Suppressor macrophage treated with lipopolysaccharide for 1 hour (primary cell): Measurements from ENCODE around the gene MARCHF7.
"Not testable (repeated sequence)": the region's sequence is repeated elsewhere in the genome, so short reads cannot be mapped to it uniquely, and the experiment has no call there.

ENCODE experiments used
- DNase-seq, 3 donors: peaks; one replicate each; pipeline ENCODE4 v3.0.0-alpha.2; 2020 to 2022

The MARCHF7 gene

DNA sequence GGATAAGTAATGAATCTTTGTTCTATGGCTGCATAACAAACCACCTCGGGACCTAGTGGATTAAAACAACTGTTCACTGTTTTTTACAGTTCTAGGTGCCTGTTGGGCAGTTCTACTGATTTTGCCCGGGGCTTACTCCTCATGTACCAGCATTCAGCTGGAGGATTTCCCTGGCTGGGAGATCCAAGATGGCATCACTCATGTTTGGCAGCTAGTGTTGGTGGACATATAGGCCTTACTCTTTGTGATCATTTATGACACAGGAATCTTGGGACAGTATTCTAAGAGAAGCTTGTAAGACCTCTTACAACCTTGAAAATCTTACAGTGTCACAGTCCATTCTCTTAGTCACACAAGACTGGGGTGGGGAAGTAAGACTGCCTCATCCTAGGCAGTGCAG lies 4.6 kb downstream of the MARCHF7 start:
- peak in 2 of 3 donors; percentile 31 to 35 for DNase-seq

DNA sequence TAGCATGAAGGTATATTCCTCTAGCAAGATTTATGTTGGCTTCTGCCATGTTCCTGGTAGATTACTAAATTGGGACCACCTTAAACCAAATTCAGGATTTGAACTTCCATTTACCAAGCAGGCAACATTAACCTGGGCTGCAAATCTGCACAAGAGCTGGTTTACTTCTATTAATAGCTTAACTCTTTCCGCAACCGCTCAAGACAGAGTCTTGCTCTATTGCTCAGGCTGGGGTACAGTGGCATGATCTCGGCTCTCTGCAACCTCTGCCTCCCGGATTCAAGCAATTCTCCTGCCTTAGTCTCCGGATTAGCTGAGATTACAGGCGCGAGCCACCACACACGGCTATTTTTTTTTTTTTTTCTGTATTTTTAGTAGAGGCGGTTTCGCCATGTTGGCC lies 8.4 kb downstream of the MARCHF7 start:
- no peak for DNase-seq

DNA sequence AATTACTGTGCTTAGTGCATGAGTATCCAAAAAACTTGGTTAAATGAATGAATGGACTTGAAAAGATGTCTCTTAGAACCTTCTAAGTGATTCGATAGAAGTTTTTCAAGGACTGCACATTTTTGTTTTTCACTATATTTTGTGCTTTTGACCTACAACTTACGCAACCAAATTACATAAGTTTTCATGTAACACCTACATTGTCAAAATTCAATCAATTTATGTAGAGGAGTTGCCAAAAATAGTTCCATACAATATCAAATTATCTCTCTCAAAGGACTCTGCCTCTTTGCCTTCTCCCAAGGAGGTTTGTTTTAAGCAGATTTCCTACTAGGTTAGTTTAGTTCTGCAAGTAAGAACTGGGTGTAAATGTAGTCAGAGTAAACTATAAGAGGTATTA lies 10.3 kb downstream of the MARCHF7 start:
- DNase-seq: no peak

DNA sequence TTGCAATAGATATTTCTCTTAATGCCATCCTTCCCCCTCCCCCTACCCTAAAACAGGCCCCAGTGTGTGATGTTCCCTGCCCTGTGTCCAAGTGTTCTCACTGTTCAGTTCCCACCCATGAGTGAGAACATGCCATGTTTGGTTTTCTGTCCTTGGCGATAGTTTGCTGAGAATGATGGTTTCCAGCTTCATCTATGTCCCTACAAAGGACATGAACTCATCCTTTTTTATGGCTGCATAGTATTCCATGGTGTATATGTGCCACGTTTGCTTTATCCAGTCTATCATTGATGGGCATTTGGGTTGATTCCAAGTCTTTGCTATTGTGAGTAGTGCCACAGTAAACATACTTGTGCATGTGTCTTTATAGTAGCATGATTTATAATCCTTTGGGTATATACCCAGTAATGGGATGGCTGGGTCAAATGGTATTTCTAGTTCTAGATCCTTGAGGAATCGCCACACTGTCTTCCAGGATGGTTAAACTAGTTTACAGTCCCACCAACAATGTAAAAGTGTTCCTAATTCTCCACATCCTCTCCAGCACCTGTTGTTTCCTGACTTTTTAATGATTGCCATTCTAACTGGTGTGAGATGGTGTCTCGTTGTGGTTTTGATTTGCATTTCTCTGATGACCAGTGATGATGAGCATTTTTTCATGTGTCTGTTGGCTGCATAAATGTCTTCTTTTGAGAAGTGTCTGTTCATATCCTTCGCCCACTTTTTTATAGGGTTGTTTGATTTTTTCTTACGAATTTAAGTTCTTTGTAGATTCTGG lies 12.7 kb downstream of the MARCHF7 start:
- not testable (repeated sequence) for DNase-seq

DNA sequence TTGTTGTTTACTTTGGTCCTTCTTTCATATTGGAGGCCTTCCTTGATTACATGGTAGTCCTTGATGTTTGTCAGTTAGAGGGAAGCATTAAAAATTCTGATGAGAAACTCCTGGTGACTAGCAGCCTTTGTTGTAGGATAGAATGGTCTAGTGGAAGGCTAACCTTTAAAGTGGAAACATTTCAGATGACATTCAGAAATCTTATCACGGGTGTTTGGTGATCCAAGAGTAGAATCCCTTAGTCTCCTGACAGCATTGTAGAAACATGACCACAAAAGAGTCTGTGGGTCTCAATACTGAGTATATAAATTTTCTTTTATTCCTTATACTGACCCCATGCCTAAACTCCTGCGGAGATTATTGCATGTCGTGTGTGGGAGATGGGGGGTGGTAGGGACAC lies 13.4 kb downstream of the MARCHF7 start:
- no peak for DNase-seq

DNA sequence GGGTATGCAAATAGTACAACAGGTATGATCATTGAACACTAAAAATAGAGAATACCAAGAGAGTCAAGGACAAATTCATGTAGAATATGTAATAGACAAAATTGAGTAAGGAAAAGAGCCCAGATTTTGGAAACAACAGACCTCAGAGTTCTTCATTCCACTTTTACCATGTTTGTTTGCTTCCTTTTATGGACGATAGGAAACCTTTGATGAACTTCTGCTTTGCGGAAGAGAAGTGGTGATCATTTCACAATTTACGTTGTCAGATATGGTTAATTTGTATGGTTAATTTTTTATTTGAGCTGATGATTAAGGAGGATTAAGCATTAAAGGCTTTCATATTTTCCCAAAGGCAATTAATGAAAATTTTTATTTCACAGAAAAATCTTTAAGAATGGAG lies 16.3 kb downstream of the MARCHF7 start:
- DNase-seq: peak; percentile 21 to 55 (median 38)

DNA sequence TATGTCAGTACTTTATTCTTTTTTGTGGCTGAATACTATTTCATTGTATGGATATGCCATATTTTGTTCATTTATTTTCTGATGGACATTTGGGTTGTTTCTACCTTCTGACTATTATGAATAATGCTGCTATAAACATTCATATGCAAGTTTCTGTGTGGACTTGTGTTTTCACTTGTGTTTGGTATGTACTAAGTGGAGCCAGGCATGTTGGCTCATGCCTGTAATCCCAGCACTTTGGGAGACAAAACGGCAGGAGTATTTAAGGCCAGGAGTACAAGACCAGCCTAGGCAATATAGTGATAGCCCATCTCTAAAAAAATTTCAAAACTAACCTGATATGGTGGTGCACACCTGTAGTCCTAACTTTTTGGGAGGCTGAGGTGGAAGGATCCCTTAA lies 23.3 kb downstream of the MARCHF7 start:
- DNase-seq: no peak

DNA sequence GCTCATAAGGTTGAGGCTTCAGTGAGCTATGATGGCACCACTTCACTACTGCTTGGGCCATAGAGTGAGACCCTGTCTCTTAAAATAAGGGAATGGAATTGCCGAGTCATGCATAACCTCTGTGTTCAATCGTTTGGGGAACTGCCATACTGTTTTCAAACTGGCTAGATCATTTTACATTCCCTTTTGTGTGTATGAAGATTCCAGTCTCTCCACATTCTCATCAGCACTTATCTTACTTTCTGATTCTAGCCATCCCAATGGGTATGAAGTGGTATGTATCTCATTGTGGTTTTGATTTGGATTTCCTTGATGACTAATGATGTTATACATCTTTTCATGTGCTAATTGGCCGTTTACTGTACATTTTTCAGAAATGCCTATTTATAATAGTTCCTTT lies 23.7 kb downstream of the MARCHF7 start:
- DNase-seq: no peak

DNA sequence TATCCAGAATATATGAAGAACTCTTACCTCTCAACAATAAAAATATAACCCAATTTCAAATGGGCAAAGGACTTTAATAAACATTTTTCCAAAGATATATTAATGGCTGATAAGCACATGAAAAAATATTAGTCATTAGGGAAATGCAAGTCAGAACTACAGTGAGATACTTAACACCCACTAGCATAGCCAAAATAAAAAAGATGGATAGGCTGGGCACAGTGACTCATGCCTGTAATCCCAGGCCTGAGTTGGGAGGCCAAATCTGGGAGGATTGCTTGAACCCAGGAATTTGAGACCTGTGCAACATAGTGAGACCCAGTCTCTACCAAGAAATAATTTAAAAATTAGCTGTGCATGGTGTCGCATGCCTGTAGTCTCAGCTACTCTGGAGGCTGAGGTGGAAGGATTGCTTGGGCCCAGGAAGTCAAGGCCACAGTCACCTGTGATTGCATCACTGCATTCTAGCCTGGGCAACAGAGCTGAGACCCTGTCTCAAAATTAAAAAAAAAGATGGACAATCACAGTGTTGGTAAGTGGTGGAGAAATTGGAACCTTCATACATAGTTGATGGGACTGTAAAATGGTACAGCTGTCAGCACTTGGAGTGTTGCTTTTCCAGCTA lies 25.1 kb downstream of the MARCHF7 start:
- no peak for DNase-seq

DNA sequence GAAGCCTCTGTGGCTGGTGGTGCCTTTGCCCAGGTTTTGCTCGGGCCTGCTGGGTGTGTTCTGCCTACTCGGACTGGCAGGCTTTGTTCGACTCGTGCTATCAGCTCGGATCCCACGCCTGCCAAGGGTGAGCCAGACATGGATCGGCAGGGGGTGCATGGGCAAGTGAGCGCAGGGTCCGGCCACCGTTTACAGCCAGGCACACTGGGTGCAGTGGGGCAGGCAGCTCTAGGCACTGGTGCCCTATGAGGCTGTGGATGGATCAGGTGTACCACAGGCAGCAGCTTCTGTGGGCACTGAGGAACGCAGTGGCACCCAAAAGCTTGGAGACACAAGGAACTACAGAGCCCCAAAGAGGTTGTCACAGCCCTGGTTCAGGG lies 25.6 kb downstream of the MARCHF7 start:
- no peak for DNase-seq

DNA sequence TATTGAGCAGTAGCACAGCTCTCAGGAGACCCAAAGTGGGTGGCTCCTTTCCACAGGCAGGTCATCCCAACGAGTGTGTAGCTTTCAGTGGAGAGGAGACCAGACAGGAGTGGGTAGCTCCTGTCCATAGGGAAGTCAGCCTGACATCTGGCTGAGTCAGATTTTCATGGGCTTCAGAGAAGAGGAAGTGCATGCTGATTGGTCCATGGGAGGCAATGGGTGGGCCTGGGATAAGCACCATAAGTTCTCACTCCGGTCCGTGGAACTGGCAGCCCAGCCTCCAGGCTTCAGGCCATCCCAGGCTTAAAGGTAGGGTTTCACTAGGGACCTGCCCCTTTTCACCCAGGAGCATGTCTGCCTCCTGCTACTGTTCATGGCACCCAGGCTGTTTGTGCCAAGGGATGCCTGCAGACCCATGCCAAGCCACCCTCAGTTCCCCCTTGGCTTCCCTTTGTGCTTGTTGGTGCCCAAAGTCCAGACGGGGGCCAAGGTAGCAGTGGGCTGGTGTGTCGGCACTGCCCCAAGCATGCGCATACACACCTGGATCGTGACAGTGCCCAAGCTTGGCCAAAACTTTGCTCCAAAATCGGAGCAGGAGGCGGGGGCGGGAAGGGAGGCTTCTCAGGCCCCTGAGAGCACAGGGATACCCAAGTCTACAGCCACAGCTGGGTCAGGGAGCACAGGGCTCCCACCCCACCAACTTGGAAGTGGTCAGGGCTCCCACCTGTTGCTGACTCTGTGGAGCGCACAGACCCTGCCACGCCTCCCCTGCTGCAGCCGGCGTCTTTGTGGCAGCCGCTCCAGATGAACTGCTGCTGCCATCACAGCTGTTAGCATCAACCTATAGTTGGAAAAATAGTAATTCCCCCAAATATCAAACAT lies 26.4 kb downstream of the MARCHF7 start:
- DNase-seq: peak; percentile 49 to 65 (median 56)

DNA sequence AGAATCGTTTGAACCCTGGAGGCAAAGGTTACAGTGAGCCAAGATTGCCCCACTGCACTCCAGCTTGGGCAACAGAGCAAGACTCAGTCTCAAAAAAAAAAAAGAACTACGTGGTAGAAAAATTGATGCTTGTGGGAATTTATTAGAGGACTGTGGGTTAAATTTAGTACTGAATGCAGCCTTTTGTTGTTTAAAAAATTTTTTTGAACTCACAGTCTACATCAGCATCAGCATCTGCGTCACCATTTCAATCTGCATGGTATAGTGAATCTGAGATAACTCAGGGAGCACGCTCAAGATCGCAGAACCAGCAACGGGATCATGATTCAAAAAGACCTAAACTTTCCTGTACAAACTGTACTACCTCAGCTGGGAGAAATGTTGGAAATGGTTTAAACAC lies 30.5 kb downstream of the MARCHF7 start:
- DNase-seq: no peak

DNA sequence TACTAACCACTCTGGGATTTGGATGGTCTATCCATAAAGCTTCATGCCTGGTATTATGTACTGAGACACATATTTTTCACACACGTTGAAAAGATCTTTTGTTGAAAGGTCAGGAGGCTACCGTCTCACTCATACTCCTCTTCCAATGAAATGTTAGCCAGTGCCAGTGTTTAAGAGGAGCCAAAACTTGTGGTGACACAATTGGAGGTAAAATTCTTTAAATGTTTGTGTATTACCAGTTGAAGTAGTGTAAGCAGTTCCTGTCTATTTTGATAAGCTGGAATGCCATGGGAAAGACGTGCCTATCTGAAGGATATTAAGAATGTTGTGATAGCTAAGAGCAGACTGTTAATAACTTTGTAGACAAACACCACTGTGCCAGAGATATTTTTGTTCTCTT lies 32.1 kb downstream of the MARCHF7 start:
- DNase-seq: no peak

DNA sequence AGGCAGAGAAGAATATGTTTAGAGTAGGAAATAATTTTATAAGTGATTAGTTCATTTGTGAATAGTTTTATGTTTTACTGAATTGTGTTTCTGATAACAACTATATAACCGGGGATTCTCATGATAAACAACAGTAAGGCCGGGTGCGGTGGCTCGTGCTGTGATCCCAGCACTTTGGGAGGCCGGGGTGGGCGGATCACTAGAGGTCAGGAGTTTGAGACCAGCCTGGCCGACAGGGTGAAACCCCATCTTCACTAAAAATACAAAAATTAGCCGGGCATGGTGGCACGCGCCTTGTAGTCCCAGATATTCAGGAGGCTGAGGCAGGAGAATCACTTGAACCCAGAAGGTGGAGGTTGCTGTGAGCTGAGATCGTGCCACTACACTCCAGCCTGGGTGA lies 32.9 kb downstream of the MARCHF7 start:
- DNase-seq: not testable (repeated sequence)

DNA sequence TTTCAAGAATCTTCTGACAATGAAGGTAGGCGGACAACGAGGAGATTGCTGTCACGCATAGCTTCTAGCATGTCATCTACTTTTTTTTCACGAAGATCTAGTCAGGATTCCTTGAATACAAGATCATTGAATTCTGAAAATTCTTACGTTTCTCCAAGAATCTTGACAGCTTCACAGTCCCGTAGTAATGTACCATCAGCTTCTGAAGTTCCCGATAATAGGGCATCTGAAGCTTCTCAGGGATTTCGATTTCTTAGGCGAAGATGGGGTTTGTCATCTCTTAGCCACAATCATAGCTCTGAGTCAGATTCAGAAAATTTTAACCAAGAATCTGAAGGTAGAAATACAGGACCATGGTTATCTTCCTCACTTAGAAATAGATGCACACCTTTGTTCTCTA lies 35.8 kb downstream of the MARCHF7 start:
- DNase-seq: no peak

DNA sequence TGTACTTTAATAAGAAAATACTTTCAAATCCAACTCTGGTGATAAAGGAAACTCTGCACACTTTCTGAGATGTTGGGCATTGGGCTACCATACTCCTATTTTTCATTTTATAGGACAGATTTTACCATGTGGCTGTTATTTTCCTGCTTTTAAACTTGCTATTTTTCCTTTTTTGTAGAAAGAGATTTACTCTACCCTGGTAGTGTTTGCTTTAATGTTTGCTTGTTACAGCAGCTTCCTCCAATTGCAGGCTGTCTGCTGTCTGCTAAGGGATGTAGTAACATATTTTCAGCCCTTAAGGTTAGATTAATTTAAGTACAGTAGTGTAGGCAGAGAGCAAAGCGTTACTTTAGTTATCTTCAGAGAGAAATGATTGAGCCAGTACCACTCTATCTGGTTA lies 38.6 kb downstream of the MARCHF7 start:
- no peak for DNase-seq

DNA sequence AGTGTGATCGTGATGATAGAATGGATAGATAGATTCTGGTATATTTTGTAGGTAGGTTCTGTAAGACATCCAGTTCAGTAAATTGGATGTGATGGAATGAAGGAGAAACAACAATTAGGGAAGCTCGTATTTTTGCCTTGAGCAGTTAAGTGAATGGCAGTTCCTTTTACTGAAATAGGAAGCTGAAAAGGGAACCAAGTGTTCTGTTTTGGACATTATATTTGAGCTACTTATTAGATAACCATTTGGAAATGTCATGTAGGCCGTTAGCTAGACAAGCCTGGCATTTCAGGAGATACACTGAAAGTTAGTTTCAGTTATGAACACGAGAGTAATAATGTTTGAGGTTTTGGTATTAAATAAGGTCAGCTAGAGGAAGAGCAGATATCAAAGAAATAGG lies 41.5 kb downstream of the MARCHF7 start:
- peak; percentile 45 to 82 (median 74) for DNase-seq

DNA sequence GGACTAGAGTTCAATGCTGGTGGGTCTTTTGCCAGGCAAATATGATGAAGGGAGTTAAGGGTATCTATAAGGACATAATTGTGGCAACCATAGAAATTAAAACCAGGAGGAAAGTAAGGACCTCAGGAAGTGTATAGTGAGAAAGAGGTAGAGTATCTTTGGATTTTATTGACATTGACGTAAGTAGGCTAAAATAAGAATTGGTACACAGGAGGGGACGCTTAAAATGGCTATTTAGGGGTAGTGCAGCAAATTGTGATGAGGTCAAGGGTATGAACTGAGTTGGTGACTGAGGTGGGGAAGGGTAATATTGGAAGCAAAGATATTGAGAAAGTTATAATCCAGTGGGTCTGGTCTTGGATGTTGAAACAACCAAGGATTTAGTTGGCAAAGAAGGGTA lies 42.7 kb downstream of the MARCHF7 start:
- no peak for DNase-seq

DNA sequence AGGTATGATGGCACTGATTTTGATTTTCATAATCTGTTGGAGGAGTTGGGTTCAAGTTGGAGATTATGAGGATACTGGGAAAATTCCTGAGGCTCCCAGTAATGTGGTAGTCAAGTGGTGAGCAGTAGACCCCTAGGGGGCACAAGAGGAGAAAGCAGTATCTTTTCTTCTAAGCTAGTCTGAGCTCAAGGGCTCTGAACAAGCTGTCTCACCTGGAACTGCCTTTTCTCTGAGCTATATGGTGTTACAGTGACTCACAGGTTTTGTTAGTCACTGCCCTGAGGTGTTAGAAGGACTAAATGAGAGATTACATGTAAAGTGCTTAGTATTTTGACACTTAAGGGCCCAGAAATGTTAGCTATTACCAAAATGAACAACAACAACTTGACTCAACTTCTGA lies 43.5 kb downstream of the MARCHF7 start:
- peak in 1 of 3 donors; percentile 11 for DNase-seq

DNA sequence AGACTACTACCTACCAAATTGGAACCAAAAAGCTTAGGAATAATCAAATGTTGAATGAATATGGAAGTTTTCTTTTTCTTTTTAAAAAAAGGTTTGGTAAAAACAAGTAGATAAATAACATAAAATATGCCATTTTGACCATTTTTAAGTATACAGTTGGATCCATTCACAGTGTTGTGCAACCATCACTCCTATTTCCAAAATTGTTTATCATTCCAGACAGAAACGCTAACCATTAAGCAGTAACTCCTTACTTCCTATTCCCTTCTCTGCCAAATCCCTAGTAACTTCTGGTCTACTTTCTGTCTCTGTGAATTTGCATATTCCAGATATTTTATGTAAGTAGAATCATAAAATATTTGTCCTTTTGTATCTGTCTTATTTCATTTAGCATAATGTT lies 45.9 kb downstream of the MARCHF7 start:
- DNase-seq: no peak

DNA sequence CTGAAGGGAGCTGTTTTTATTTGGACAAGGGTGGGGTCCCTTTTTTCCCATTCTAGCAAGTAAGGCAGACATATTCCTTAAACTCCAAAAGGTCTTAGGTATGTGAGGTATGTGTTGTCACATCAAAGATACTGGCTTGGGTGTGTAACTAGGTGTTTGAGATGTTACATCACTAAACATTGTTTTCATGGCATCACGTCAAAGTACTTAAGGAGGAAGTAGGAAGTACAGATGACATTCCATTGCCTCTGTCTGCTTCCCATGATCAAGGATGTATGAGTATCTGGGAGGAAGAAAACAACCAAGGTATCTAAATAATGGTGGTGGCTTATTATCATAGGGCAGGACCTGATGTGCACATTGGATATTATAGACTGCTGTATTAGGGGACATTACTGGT lies 46.4 kb downstream of the MARCHF7 start:
- DNase-seq: no peak

DNA sequence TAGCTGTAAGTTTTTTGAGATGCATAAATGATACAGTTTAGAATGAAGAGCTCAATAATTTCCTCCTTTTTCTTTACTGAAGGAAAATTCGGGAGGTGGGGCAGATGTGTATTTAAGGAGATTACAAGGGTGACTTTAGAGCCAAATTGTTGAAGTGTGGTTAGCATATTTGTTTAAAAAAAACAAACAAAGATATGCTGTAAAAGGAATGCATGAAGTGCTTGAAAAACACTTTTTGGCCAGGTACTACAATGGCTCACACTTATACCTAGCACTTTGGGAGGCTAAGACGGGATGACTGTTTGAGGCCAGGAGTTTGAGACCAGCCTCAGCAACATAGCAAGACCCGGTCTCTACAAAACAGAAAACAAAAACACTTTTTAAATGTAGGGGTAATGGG lies 47.3 kb downstream of the MARCHF7 start:
- DNase-seq: no peak

DNA sequence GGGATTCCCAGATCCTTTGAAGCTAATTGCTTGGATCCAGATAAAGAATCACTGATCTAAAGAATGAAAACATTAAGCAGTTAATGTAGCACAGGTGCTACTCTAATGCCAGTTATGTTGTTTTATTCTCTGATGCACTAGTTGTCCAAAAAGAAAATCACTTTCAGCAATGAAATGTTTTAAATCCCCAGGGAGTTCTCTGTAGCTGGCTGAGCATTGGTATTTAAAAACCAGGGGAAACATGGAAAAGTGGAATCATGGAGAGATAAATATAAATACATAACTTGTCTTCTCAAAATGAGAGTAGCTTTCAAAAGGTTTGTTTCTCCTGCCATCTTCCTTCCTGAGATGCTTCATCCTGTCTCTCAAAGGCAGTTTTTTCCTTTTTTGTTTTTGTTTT lies 48.0 kb downstream of the MARCHF7 start:
- DNase-seq: no peak

DNA sequence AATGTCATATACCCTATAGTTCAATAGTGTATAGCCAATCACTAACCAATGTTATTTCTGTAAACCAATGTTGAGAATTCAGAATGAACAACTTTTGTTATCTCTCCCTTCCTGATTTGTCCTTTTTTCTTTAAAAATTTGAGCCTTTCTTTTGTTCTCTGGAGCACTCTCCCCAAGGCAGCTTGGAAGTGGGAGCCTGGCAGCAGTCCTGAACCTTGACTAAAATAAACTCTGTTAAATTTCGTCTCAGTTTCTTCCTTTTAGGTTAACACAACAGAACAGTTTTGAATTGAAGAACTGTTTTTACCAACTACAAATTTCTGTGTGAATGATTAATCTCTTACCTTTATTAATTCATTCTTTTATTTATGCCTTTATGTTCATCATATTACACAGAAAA lies 49.8 kb downstream of the MARCHF7 start:
- DNase-seq: no peak
